GM23338 (cell line): Measurements from ENCODE around the gene THAP6. TPM values are rescaled to one million over a fixed set of nuclear protein-coding genes. Genes with fewer than 3 reads are reported as not detected.

ENCODE experiments used
- ATAC-seq: fragments of 200-7000 bp; cut with Tn5 transposase; 3 replicates; pipeline ENCODE4 v1.9.1; 2020
- DNase-seq: peaks from one replicate; pipeline ENCODE4 v3.0.0-alpha.2; 2015; ENCODE audit warnings: low spot score
- H2AFZ ChIP-seq: fragments of 200-600 bp; sonication (generic); 2 replicates; pipeline ENCODE4 v1.8.0; 2016; ENCODE audit warnings: antibody characterized with exemption, mild to moderate bottlenecking, moderate library complexity
- H3F3A ChIP-seq: fragments of 200-600 bp; sonication (generic); replicated peaks from 2 replicates; pipeline ENCODE4 v1.8.0; 2017; ENCODE audit warnings: antibody characterized with exemption, mixed run types, low read depth
- H3K27ac ChIP-seq: fragments of 200-600 bp; sonication (generic); 2 replicates; pipeline ENCODE4 v1.6.1; 2016; ENCODE audit warnings: low read depth
- H3K27me3 ChIP-seq: fragments of 200-600 bp; sonication (generic); 2 replicates; pipeline ENCODE4 v1.8.0; 2016; ENCODE audit warnings: mild to moderate bottlenecking, mixed run types, moderate library complexity; ENCODE audit not compliant: insufficient read depth
- H3K36me3 ChIP-seq: fragments of 200-600 bp; sonication (generic); 2 replicates; pipeline ENCODE4 v1.8.0; 2016; ENCODE audit warnings: mild to moderate bottlenecking; ENCODE audit not compliant: insufficient read depth
- H3K4me1 ChIP-seq: fragments of 200-600 bp; sonication (generic); 2 replicates; pipeline ENCODE4 v1.8.0; 2016; ENCODE audit warnings: mild to moderate bottlenecking, moderate library complexity; ENCODE audit not compliant: insufficient read depth
- H3K4me2 ChIP-seq: fragments of 200-600 bp; sonication (generic); 2 replicates; pipeline ENCODE4 v1.7.1; 2017; ENCODE audit warnings: mixed run types
- H3K4me3 ChIP-seq: fragments of 200-600 bp; sonication (generic); 2 replicates; pipeline ENCODE4 v1.6.1; 2016; ENCODE audit warnings: mixed run types
- H3K79me2 ChIP-seq: fragments of 200-600 bp; sonication (generic); replicated peaks from 2 replicates; pipeline ENCODE4 v1.8.0; 2017; ENCODE audit warnings: mild to moderate bottlenecking; ENCODE audit not compliant: insufficient read depth
- H3K9me2 ChIP-seq: fragments of 200-600 bp; sonication (generic); 2 replicates; pipeline ENCODE4 v1.8.0; 2017; ENCODE audit not compliant: insufficient read depth
- H4K20me1 ChIP-seq: fragments of 200-600 bp; sonication (generic); replicated peaks from 2 replicates; pipeline ENCODE4 v1.8.0; 2017; ENCODE audit warnings: mild to moderate bottlenecking; ENCODE audit not compliant: insufficient read depth
- H3K27ac Mint-ChIP-seq: 2 replicates; pipeline ENCODE4 v1.8.0; 2020; ENCODE audit warnings: inconsistent platforms, mild to moderate bottlenecking, moderate library complexity, mixed read lengths
- H3K27me3 Mint-ChIP-seq: 3 replicates; pipeline ENCODE4 v1.8.0; 2022; ENCODE audit warnings: low read depth, mild to moderate bottlenecking, moderate library complexity, mixed read lengths, inconsistent platforms; ENCODE audit not compliant: insufficient read depth, poor library complexity
- H3K36me3 Mint-ChIP-seq: 3 replicates; pipeline ENCODE4 v1.8.0; 2021; ENCODE audit warnings: low read depth, mild to moderate bottlenecking, inconsistent platforms, moderate library complexity, mixed read lengths
- H3K4me1 Mint-ChIP-seq: 3 replicates; pipeline ENCODE4 v1.8.0; 2020; ENCODE audit warnings: mild to moderate bottlenecking, inconsistent platforms, mixed read lengths
- H3K4me3 Mint-ChIP-seq: 3 replicates; pipeline ENCODE4 v1.8.0; 2021; ENCODE audit warnings: moderate library complexity, mild to moderate bottlenecking, inconsistent platforms, mixed read lengths
- H3K9me3 Mint-ChIP-seq: 3 replicates; pipeline ENCODE4 v1.8.0; 2020; ENCODE audit warnings: moderate library complexity, mild to moderate bottlenecking, inconsistent platforms, mixed read lengths
- CREB1 ChIP-seq: fragments of 250-450 bp; sonication (Bioruptor Pico); IDR thresholded peaks from 2 replicates; pipeline ENCODE4 v1.5.0; 2020; ENCODE audit warnings: low read depth, mild to moderate bottlenecking, moderate library complexity
- EZH2 ChIP-seq: fragments of 200-600 bp; sonication (generic); IDR thresholded peaks from one replicate; pipeline ENCODE4 v1.8.0; 2017; ENCODE audit warnings: antibody characterized with exemption, mild to moderate bottlenecking, low read depth; ENCODE audit not compliant: unreplicated experiment
- EZH2phosphoT487 ChIP-seq: fragments of 200-600 bp; sonication (generic); IDR thresholded peaks from one replicate; pipeline ENCODE4 v1.8.1; 2018; ENCODE audit warnings: antibody characterized with exemption; ENCODE audit not compliant: unreplicated experiment
- JUNB ChIP-seq: IDR thresholded peaks from one replicate; pipeline ENCODE4 v1.6.1; 2016; ENCODE audit warnings: antibody characterized with exemption; ENCODE audit not compliant: unreplicated experiment
- POLR2AphosphoS5 ChIP-seq: IDR thresholded peaks from 2 replicates; pipeline ENCODE4 v1.6.1; 2016; ENCODE audit warnings: antibody characterized with exemption, low read depth
- STAT1 ChIP-seq: IDR thresholded peaks from one replicate; pipeline ENCODE4 v1.6.1; 2016; ENCODE audit warnings: antibody characterized with exemption; ENCODE audit not compliant: unreplicated experiment
- ZNF114 ChIP-seq: fragments of 250-450 bp; sonication (Bioruptor Pico); IDR thresholded peaks from 2 replicates; pipeline ENCODE4 v1.5.0; 2020; ENCODE audit warnings: mild to moderate bottlenecking, moderate library complexity
- polyA plus RNA-seq: library from polyadenylated mRNA; unstranded; fragments of >200 nt; fragmentation: Nextera tagmentation; extraction: Ambion mirVana; gene quantifications from 2 replicates; pipeline ENCODE4 v1.2.1, GENCODE V29; 2016
- total RNA-seq: library from RNA; depleted of rRNA; stranded (reverse); fragments of >200 nt; shearing (Covaris generic); gene quantifications from 2 replicates; pipeline ENCODE4 v1.2.3, GENCODE V29; 2014
- TF ChIP-seq, protein P1 (sequence below), 2 experiments: fragments of 200-600 bp in 1 of 2; sonication (generic) in 1 of 2; conservative IDR thresholded peaks; 2 replicates each; pipeline versions ENCODE4 v1.5.1 to v1.6.1; 2016 to 2017; ENCODE audit warnings: antibody characterized with exemption in 2 of 2, low read depth in 2 of 2, mild to moderate bottlenecking in 2 of 2, moderate library complexity in 1 of 2
- TF ChIP-seq, protein P2 (sequence below): IDR thresholded peaks from 2 replicates; pipeline ENCODE4 v1.6.1; 2016; ENCODE audit warnings: antibody characterized with exemption
- TF ChIP-seq, protein P3 (sequence below): IDR thresholded peaks from one replicate; pipeline ENCODE4 v1.6.1; 2018; ENCODE audit warnings: antibody characterized with exemption; ENCODE audit not compliant: unreplicated experiment

THAP6 gene
- total and polyA plus RNA-seq, 2 experiments from 2014 or later, result 9.0 to 15.2 TPM

DNA sequence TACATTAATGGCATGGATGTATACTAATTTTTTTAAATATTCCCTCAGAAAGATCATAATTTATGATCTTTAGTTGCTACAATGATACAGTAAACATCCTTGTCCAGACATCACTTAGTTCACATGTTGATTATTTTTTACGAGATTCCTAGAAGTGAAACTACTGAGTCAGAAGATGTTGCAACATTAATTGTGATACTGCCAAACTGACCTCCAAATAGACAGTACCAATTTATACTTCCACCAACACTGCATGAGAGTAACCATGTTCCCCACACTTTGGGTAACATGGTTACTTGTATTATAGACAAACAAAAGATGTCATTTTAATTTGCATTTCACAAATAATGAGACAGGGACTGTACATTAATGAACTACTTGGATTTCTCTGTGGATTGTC, 19.7 kb upstream of the THAP6 start (continued):
- TF ChIP-seq, protein P1, sequence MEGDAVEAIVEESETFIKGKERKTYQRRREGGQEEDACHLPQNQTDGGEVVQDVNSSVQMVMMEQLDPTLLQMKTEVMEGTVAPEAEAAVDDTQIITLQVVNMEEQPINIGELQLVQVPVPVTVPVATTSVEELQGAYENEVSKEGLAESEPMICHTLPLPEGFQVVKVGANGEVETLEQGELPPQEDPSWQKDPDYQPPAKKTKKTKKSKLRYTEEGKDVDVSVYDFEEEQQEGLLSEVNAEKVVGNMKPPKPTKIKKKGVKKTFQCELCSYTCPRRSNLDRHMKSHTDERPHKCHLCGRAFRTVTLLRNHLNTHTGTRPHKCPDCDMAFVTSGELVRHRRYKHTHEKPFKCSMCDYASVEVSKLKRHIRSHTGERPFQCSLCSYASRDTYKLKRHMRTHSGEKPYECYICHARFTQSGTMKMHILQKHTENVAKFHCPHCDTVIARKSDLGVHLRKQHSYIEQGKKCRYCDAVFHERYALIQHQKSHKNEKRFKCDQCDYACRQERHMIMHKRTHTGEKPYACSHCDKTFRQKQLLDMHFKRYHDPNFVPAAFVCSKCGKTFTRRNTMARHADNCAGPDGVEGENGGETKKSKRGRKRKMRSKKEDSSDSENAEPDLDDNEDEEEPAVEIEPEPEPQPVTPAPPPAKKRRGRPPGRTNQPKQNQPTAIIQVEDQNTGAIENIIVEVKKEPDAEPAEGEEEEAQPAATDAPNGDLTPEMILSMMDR (conservative IDR thresholded peaks at IDR 0.05; ENCODE audit: low read depth in 2 of 2), result no peak
- no peak for TF ChIP-seq STAT1

DNA sequence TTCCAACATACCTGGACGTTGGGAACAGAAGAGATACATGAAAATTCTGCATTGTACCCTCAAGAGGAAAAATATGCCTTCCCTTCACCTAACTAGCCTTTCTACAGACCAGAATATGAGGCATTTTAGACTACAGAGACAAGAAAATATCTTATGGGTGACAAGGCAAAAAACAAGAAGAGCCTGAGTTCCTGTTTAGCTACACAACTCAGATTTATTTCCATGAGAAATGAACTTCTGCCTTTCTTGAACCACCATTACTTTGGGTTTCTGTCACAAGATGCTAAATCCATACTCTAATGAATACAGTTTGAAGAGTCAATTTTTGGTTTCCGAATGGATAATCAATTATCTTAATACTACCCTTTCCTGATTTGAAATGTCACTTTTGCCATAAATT, 18.8 kb upstream of the THAP6 start:
- no peak overlapping the region for H3K4me3 ChIP-seq
- no peaks in the 10 kb centered on the region for H3F3A ChIP-seq
- H3K36me3 ChIP-seq, result no peaks in the 10 kb centered on the region
- H3K27ac Mint-ChIP-seq, result no peak overlapping the region
- H3K79me2 ChIP-seq, result peaks cover 46% of the 10 kb centered on the region
- H3K36me3 Mint-ChIP-seq, result peaks cover 32% of the 10 kb centered on the region
- H3K27me3 Mint-ChIP-seq, result peaks cover 2% of the 10 kb centered on the region
- TF ChIP-seq, protein P2, sequence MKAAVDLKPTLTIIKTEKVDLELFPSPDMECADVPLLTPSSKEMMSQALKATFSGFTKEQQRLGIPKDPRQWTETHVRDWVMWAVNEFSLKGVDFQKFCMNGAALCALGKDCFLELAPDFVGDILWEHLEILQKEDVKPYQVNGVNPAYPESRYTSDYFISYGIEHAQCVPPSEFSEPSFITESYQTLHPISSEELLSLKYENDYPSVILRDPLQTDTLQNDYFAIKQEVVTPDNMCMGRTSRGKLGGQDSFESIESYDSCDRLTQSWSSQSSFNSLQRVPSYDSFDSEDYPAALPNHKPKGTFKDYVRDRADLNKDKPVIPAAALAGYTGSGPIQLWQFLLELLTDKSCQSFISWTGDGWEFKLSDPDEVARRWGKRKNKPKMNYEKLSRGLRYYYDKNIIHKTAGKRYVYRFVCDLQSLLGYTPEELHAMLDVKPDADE, result no peak
- no peak for TF ChIP-seq EZH2
- ATAC-seq (no peak), DNase-seq (no peak)
- H3K4me3 Mint-ChIP-seq, result no peak overlapping the region
- H3K4me2 ChIP-seq, result no peak overlapping the region
- no peaks in the 10 kb centered on the region for H3K9me2 ChIP-seq
- H3K27ac ChIP-seq, result no peak overlapping the region
- H4K20me1 ChIP-seq, result peaks cover 15% of the 10 kb centered on the region
- no peaks in the 10 kb centered on the region for H3K27me3 ChIP-seq
- no peaks in the 10 kb centered on the region for H3K4me1 ChIP-seq
- no peaks in the 10 kb centered on the region for H3K4me1 Mint-ChIP-seq
- peaks cover 2% of the 10 kb centered on the region; the same call in 1 of the 3 replicates for H3K9me3 Mint-ChIP-seq
- no peak overlapping the region for H2AFZ ChIP-seq

DNA sequence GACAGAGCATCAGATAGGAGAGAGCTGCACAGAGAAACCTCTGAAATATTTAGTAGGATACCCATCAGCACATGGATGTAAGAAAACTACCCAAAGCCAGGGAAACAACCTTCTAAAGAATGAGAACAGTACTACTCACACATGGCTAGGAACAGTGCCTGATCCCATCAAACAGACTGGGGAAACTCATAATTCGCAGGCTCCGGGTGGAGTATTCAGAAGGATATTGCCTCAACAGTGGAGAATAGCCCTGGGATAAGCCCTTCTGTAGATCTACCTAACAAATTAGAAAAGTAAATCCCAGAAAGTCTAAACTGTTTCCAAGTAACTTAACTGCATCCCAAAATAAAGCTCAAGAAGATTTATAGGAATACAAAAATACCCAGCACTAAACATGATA, 17.9 kb upstream of the THAP6 start:
- Mint-ChIP-seq H3K4me1 (no peaks in the 10 kb centered on the region), H3K9me3 (peaks cover 2% of the 10 kb centered on the region; the same call in 1 of the 3 replicates), H3K27me3 (peaks cover 2% of the 10 kb centered on the region), H3K36me3 (peaks cover 31% of the 10 kb centered on the region), H3K4me3 (no peak overlapping the region), H3K27ac (no peak overlapping the region)
- H3K79me2 ChIP-seq, result peaks cover 46% of the 10 kb centered on the region
- TF ChIP-seq, protein P2, result no peak
- TF ChIP-seq STAT1 (no peak), ZNF114 (CRISPR knock-in tag) (no peak), POLR2AphosphoS5 (no peak), CREB1 (CRISPR knock-in tag) (no peak), EZH2phosphoT487 (no peak), JUNB (no peak)
- TF ChIP-seq, protein P3, sequence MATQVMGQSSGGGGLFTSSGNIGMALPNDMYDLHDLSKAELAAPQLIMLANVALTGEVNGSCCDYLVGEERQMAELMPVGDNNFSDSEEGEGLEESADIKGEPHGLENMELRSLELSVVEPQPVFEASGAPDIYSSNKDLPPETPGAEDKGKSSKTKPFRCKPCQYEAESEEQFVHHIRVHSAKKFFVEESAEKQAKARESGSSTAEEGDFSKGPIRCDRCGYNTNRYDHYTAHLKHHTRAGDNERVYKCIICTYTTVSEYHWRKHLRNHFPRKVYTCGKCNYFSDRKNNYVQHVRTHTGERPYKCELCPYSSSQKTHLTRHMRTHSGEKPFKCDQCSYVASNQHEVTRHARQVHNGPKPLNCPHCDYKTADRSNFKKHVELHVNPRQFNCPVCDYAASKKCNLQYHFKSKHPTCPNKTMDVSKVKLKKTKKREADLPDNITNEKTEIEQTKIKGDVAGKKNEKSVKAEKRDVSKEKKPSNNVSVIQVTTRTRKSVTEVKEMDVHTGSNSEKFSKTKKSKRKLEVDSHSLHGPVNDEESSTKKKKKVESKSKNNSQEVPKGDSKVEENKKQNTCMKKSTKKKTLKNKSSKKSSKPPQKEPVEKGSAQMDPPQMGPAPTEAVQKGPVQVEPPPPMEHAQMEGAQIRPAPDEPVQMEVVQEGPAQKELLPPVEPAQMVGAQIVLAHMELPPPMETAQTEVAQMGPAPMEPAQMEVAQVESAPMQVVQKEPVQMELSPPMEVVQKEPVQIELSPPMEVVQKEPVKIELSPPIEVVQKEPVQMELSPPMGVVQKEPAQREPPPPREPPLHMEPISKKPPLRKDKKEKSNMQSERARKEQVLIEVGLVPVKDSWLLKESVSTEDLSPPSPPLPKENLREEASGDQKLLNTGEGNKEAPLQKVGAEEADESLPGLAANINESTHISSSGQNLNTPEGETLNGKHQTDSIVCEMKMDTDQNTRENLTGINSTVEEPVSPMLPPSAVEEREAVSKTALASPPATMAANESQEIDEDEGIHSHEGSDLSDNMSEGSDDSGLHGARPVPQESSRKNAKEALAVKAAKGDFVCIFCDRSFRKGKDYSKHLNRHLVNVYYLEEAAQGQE, result no peak
- no peak overlapping the region for H3K4me3 ChIP-seq
- peaks cover 15% of the 10 kb centered on the region for H4K20me1 ChIP-seq
- no peak overlapping the region for H3K27ac ChIP-seq
- DNase-seq (no peak), ATAC-seq (no peak)
- no peaks in the 10 kb centered on the region for H3F3A ChIP-seq
- no peak overlapping the region for H3K4me2 ChIP-seq
- H3K9me2 ChIP-seq, result no peaks in the 10 kb centered on the region
- H2AFZ ChIP-seq, result no peak overlapping the region
- H3K27me3 ChIP-seq, result no peaks in the 10 kb centered on the region
- H3K36me3 ChIP-seq, result peaks cover 3% of the 10 kb centered on the region; the same call in 1 of the 2 replicates
- H3K4me1 ChIP-seq, result no peaks in the 10 kb centered on the region
